Neural progenitor cell (in vitro differentiated cells): Measurements from ENCODE around the gene RNF213. TPM values are rescaled to one million over a fixed set of nuclear protein-coding genes. Genes with fewer than 3 reads are reported as not detected.

ENCODE experiments used
- DNase-seq: peaks from one replicate; pipeline ENCODE4 v3.0.0-alpha.2; 2016; ENCODE audit warnings: low spot score
- H2AFZ ChIP-seq: fragments of 200-600 bp; sonication (generic); replicated peaks from 2 replicates; pipeline ENCODE4 v1.6.1; 2016; ENCODE audit warnings: antibody characterized with exemption
- H3F3A ChIP-seq: fragments of 200-600 bp; sonication (generic); 2 replicates; pipeline ENCODE4 v1.6.1; 2016; ENCODE audit warnings: antibody characterized with exemption, low read depth
- H3K27ac ChIP-seq: fragments of 200-600 bp; sonication (generic); 2 replicates; pipeline ENCODE4 v1.5.1; 2016; ENCODE audit warnings: mild to moderate bottlenecking
- H3K27me3 ChIP-seq: fragments of 200-600 bp; sonication (generic); 2 replicates; pipeline ENCODE4 v1.6.1; 2016; ENCODE audit warnings: mild to moderate bottlenecking, moderate library complexity
- H3K36me3 ChIP-seq: fragments of 200-600 bp; sonication (generic); 2 replicates; pipeline ENCODE4 v1.5.1; 2016
- H3K4me1 ChIP-seq: fragments of 200-600 bp; sonication (generic); 2 replicates; pipeline ENCODE4 v1.6.1; 2016; ENCODE audit warnings: mixed run types
- H3K4me2 ChIP-seq: fragments of 200-600 bp; sonication (generic); 2 replicates; pipeline ENCODE4 v1.6.1; 2016
- H3K4me3 ChIP-seq: fragments of 200-600 bp; sonication (generic); 2 replicates; pipeline ENCODE4 v1.5.1; 2016
- H3K79me2 ChIP-seq: fragments of 200-600 bp; sonication (generic); 2 replicates; pipeline ENCODE4 v1.6.1; 2016; ENCODE audit warnings: low read depth
- H3K9ac ChIP-seq: fragments of 200-600 bp; sonication (generic); 2 replicates; pipeline ENCODE4 v1.6.1; 2016
- H3K9me3 ChIP-seq: fragments of 200-600 bp; sonication (generic); 2 replicates; pipeline ENCODE4 v1.5.1; 2016; ENCODE audit warnings: low read depth
- H4K20me1 ChIP-seq: fragments of 200-600 bp; sonication (generic); 2 replicates; pipeline ENCODE4 v1.6.1; 2016; ENCODE audit warnings: low read depth
- H3K27ac Mint-ChIP-seq: 3 replicates; pipeline ENCODE4 v1.8.0; 2021; ENCODE audit warnings: mixed read lengths
- H3K27me3 Mint-ChIP-seq: 2 replicates; pipeline ENCODE4 v1.8.0; 2022; ENCODE audit warnings: low read depth, mild to moderate bottlenecking, inconsistent platforms, moderate library complexity, mixed read lengths; ENCODE audit not compliant: insufficient read depth
- H3K36me3 Mint-ChIP-seq: 3 replicates; pipeline ENCODE4 v1.8.0; 2021; ENCODE audit warnings: mixed read lengths
- H3K4me1 Mint-ChIP-seq: 3 replicates; pipeline ENCODE4 v1.8.0; 2021; ENCODE audit warnings: mixed read lengths
- H3K4me3 Mint-ChIP-seq: 3 replicates; pipeline ENCODE4 v1.8.0; 2021; ENCODE audit warnings: mild to moderate bottlenecking, moderate library complexity, mixed read lengths
- H3K9me3 Mint-ChIP-seq: 3 replicates; pipeline ENCODE4 v1.8.0; 2020; ENCODE audit warnings: mixed read lengths
- EZH2 ChIP-seq: fragments of 200-600 bp; sonication (generic); IDR thresholded peaks from 2 replicates; pipeline ENCODE4 v1.6.1; 2017; ENCODE audit warnings: antibody characterized with exemption, mild to moderate bottlenecking, moderate library complexity
- EZH2phosphoT487 ChIP-seq: fragments of 200-600 bp; sonication (generic); IDR thresholded peaks from 2 replicates; pipeline ENCODE4 v1.6.1; 2017; ENCODE audit warnings: antibody characterized with exemption
- total RNA-seq: library from RNA; depleted of rRNA; stranded (reverse); fragments of >200 nt; gene quantifications from 2 replicates; pipeline ENCODE4 v1.2.3, GENCODE V29; 2015; ENCODE audit warnings: low replicate concordance
- TF ChIP-seq, protein P1 (sequence below): fragments of 200-600 bp; sonication (generic); IDR thresholded peaks from 2 replicates; pipeline ENCODE4 v1.5.1; 2017; ENCODE audit warnings: antibody characterized with exemption, mild to moderate bottlenecking

Gene RNF213
- total RNA-seq, 1 donor from 2014 or later, result 19.8 TPM

DNA sequence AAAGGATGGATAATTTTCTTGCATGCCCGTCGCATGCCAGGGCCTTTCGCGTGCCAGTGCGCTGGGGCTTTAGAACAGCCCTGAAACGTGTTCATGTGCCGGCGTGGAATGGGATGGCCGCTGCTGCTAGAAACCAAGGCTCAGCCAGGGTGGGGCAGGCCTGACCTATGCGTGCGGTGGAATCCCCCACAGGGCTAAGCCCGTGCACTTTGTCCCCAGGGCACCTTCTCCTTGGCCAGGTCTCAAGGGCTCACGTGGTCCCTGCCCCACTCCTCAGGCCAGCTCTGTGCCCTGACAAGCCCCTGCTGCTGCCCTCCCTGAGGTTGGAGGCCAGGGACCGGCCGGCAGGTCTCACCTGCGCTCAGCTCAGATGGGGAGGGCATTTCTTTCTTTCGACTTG lies 13.1 kb upstream of the RNF213 start:
- Mint-ChIP-seq H3K27me3 (peaks cover 2% of the 10 kb centered on the region), H3K9me3 (no peaks in the 10 kb centered on the region), H3K36me3 (peaks cover 11% of the 10 kb centered on the region), H3K4me3 (no peak overlapping the region), H3K27ac (no peak overlapping the region), H3K4me1 (no peaks in the 10 kb centered on the region)
- H3K9me3 ChIP-seq, result no peaks in the 10 kb centered on the region
- no peak overlapping the region for H3K9ac ChIP-seq
- H3K27me3 ChIP-seq, result no peaks in the 10 kb centered on the region
- H3F3A ChIP-seq, result no peaks in the 10 kb centered on the region
- H3K36me3 ChIP-seq, result no peaks in the 10 kb centered on the region
- no peak for DNase-seq
- no peak overlapping the region for H3K4me3 ChIP-seq
- TF ChIP-seq, protein P1, sequence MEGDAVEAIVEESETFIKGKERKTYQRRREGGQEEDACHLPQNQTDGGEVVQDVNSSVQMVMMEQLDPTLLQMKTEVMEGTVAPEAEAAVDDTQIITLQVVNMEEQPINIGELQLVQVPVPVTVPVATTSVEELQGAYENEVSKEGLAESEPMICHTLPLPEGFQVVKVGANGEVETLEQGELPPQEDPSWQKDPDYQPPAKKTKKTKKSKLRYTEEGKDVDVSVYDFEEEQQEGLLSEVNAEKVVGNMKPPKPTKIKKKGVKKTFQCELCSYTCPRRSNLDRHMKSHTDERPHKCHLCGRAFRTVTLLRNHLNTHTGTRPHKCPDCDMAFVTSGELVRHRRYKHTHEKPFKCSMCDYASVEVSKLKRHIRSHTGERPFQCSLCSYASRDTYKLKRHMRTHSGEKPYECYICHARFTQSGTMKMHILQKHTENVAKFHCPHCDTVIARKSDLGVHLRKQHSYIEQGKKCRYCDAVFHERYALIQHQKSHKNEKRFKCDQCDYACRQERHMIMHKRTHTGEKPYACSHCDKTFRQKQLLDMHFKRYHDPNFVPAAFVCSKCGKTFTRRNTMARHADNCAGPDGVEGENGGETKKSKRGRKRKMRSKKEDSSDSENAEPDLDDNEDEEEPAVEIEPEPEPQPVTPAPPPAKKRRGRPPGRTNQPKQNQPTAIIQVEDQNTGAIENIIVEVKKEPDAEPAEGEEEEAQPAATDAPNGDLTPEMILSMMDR, result no peak
- TF ChIP-seq EZH2phosphoT487 (no peak), EZH2 (no peak)
- H4K20me1 ChIP-seq, result no peaks in the 10 kb centered on the region
- H3K79me2 ChIP-seq, result no peaks in the 10 kb centered on the region
- no peaks in the 10 kb centered on the region for H3K4me1 ChIP-seq
- H3K27ac ChIP-seq, result no peak overlapping the region
- H3K4me2 ChIP-seq, result no peak overlapping the region
- no peak overlapping the region for H2AFZ ChIP-seq

DNA sequence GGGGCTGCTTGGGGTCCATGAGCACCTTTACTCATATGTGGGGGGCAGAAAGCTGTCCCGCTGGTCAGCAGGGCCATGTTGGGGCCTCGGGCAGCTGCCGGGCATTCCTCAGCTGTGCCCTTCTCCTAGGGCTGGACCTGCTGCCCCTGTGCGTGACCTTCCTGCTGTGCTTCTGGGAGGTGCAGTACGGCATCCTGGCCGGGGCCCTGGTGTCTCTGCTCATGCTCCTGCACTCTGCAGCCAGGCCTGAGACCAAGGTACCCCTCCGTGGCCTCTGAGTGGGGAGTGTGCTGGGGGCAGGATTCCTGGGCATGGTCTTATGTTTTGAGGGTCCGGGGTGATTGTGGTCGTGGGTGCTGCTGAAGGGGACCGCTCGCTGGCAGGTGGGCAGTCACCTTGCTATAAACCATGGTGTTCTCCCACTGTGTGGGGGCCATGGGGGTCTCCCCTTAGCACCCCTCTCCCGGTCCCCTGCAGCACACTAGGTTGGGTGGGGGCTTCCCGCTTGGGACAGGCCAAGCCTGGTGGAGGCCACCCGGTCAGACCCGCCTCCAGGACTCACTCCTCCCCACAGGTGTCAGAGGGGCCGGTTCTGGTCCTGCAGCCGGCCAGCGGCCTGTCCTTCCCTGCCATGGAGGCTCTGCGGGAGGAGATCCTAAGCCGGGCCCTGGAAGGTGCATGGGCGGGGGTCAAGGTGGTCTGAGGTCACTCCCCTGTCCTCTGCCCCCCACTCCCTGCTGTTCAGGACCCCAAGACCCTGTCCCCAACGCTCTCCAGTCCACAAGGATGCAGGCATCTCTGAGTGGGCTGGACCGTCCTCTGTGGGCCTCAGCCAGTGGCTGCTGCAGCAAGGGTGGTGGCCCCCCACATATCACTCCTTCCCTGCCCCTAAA lies 12.4 kb upstream of the RNF213 start:
- no peaks in the 10 kb centered on the region for H3K36me3 ChIP-seq
- no peaks in the 10 kb centered on the region for H4K20me1 ChIP-seq
- H3F3A ChIP-seq, result no peaks in the 10 kb centered on the region
- Mint-ChIP-seq H3K27me3 (peaks cover 2% of the 10 kb centered on the region), H3K4me3 (no peak overlapping the region), H3K9me3 (no peaks in the 10 kb centered on the region), H3K4me1 (no peaks in the 10 kb centered on the region), H3K36me3 (peaks cover 9% of the 10 kb centered on the region), H3K27ac (no peak overlapping the region)
- no peaks in the 10 kb centered on the region for H3K4me1 ChIP-seq
- no peak overlapping the region for H3K4me2 ChIP-seq
- TF ChIP-seq EZH2 (no peak), EZH2phosphoT487 (no peak)
- TF ChIP-seq, protein P1, result no peak
- DNase-seq, result no peak
- H3K9me3 ChIP-seq, result no peaks in the 10 kb centered on the region
- no peak overlapping the region for H3K4me3 ChIP-seq
- H2AFZ ChIP-seq, result no peak overlapping the region
- no peak overlapping the region for H3K9ac ChIP-seq
- no peaks in the 10 kb centered on the region for H3K27me3 ChIP-seq
- no peaks in the 10 kb centered on the region for H3K79me2 ChIP-seq
- no peak overlapping the region for H3K27ac ChIP-seq

DNA sequence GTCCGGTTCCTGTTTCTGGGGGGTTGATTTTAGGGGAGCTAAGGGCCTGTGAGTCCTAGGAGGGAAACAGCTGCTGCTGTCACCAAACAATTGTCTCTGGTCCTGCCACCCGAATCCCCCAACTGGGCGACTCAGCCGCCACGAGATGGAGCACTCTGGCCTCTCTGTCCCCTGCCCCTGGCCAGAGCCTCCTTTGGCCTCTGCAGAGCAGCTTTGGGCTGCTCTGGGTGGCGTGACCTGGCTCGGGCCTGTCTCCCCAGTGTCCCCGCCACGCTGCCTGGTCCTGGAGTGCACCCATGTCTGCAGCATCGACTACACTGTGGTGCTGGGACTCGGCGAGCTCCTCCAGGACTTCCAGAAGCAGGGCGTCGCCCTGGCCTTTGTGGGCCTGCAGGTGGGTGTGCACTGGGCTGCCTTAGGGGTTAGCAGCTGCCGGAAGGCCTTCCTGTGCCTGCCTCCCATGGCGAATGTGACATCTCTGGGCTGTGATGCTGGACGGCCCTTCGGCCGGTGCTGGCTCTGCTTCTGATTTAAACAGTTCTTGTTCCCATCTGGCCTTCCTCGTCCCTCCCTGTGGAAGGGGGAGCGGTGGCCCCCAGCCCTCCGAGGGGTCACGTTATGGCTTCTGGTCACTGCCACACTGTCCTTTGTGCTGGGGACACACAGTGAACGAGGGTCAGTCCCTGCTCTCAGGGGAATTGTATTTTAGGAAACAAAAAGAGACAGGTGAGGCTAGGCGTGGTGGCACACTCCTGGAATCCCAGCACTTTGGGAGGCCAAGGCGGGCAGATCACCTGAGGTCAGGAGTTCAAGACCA lies 11.6 kb upstream of the RNF213 start:
- DNase-seq, result no peak
- TF ChIP-seq, protein P1, result no peak
- TF ChIP-seq EZH2phosphoT487 (no peak), EZH2 (no peak)
- Mint-ChIP-seq H3K4me1 (no peaks in the 10 kb centered on the region), H3K9me3 (no peaks in the 10 kb centered on the region), H3K27ac (no peak overlapping the region), H3K27me3 (peaks cover 2% of the 10 kb centered on the region), H3K4me3 (no peak overlapping the region), H3K36me3 (peaks cover 9% of the 10 kb centered on the region)
- H3K79me2 ChIP-seq, result no peaks in the 10 kb centered on the region
- H3K27ac ChIP-seq, result no peak overlapping the region
- H4K20me1 ChIP-seq, result no peaks in the 10 kb centered on the region
- H3K9ac ChIP-seq, result no peak overlapping the region
- no peaks in the 10 kb centered on the region for H3F3A ChIP-seq
- no peak overlapping the region for H3K4me3 ChIP-seq
- no peaks in the 10 kb centered on the region for H3K36me3 ChIP-seq
- no peak overlapping the region for H3K4me2 ChIP-seq
- no peak overlapping the region for H2AFZ ChIP-seq
- H3K4me1 ChIP-seq, result no peaks in the 10 kb centered on the region
- no peaks in the 10 kb centered on the region for H3K27me3 ChIP-seq
- no peaks in the 10 kb centered on the region for H3K9me3 ChIP-seq
